HG02759 (cell line): ENCODE data around the gene RPS24.
A peak's percentile ranks its signal among the peaks of the same experiment; 100 is the strongest.
"Not testable (repeated sequence)": the region's sequence is repeated elsewhere in the genome, so short reads cannot be mapped to it uniquely, and the experiment has no call there.

Source experiments
- ATAC-seq: cut with Tn5 transposase; IDR thresholded peaks from one replicate; pipeline ENCODE4 v1.9.1; 2021; ENCODE audit warnings: mild to moderate bottlenecking, moderate library complexity; ENCODE audit not compliant: unreplicated experiment

Gene RPS24

DNA sequence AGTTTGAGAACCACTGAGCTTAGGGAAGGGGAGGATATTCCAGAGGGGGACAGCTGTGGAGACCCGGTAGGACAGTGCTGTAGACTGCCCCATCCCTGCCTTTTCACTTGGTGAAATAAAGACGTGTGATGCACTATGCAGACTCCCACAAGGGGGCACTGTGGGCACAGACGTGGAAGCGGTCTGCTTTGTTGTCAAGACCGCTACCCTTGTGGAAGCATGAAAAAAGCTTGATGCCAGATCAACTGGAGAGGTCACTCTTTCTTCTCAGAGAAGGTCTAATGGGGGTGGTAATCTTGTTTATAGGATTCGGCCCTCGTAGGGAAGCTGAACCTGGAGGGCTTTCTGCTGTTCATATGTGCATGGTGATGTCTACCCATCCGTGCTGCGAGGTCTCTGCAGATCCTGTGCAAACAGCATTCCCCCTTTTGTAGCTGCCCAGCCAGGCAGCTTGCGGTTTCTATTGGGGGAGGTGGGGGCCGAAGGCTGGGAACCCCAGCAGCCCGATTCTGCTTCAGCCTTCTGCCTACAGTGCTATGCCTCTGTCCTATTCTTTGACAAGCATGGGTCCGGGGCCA lies 13.7 kb downstream of the RPS24 start:
- peak; percentile 59 for ATAC-seq

DNA sequence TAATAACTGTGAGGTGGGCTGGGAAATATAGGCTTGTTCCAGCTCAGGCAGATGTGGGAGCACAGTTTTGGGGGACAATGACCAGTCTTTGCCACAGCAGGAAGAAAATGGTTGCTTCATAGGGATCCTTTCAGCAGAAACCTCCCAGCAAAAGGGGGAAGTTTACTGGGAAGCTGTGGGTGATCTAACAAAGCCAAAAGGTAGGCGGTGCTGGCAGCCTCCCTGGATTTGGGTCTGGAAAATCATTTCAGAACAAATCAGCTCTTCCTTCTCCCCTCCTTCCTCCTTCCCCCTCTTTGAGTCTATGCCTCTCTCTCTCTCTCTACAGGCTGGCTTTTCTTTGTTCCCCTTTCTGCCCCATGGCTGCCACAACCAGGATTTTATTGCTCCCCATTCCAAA lies 16.2 kb downstream of the RPS24 start:
- ATAC-seq = no peak

DNA sequence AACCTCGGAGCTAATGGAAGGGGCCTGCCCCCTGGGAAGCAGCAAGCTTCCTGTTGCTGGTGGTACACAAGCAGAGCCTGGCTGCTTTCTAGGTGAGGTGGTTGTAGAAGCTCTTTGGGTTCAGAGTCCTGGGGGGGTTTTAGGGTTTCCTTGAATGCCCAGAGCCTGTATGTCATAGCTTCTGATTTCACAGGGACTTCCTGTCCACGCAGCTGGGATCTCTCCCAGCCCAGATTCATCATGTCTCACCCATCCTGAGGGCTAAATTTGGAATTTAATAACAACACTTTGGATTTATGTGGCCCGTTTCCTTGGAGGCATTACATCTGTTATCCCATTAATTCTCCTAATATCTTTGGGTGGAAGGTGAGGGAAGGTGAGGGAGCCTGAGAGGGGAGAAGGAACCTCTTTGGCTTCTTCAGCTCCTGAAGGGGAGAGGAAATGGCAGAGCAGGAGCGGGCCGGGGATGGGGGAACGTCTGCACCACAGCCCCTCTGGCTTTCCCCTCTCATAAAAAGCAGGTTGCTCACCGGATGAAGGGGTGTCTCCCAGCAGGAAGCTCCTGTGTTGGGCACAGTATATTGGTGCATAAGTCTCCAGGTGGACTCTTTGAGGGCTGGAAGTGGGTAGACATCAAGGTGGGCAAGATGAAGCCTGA lies 19.7 kb downstream of the RPS24 start:
- no peak for ATAC-seq

DNA sequence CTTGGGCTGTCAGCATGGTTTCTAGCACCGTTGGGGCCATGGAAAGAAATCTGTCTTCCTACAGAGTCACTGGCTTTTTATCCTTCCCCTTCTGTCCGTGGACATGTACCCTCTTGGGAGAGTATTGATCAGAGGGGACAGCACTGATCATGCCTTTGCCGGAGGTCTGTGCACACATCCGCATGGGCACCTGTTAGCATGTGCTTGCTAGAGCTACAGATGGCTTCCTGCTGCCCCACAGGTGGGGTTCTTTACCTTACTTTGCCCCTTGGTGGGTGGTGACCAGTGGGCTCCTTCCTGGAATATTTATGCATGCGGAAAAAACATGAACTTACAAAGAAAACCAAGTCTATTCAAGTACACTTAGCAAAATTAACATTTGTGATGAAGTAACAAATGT lies 24.9 kb downstream of the RPS24 start:
- ATAC-seq = no peak

DNA sequence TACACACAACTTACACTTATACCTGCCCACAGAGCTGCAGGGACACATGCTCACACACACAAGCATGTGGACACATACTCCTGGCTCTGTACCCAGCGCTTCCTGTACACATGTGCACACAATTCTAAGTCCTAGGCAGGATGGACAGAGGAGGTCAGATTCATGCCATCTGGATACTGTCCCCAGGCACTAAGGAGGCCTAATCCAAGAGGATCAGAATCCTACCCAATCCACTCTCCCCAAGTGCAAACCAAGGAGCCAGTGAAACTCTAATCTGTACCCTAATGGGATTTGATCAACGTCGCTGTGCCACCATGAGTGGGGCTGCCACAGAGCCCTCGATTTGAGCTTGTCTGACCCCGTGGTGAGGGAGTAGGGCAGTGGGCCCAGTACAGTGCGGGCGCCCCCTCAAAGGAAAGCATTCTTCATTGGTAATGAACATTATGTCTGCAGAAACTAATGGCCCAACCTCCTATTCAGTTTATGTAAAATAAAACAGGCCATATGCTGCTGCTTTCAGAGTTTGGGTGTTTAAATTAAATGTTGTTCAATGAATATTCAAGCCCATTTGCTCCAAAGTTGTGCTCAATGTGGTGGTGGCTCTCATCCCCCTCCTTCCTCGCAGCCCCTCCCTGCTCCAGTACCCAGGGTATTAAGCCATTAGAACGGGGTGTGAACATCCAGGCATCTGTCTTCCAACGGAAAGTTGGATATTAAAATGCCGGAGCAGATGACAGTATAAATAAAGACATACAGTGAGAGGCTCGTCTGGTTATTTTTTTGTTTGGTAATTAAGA lies 26.4 kb downstream of the RPS24 start:
- no peak for ATAC-seq

DNA sequence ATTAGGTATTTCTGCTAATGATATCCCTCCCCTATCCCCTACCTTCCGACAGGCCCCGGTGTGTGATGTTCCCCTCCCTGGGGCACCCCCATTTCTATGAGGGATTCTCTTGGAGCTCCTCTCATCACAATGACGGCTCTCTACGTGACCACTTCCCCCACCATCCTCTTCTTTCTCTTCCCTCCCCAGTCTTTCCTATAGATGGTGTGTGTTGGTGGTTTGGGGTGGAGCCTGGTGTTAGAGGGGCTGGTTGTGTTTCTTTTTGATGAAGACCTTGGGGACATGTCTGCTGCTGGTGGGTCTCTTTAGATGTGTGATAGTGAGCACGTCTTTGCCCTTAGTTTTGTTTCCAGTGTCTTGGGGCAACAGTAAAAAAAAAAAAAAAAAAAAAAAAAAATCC lies 28.6 kb downstream of the RPS24 start:
- no peak for ATAC-seq

DNA sequence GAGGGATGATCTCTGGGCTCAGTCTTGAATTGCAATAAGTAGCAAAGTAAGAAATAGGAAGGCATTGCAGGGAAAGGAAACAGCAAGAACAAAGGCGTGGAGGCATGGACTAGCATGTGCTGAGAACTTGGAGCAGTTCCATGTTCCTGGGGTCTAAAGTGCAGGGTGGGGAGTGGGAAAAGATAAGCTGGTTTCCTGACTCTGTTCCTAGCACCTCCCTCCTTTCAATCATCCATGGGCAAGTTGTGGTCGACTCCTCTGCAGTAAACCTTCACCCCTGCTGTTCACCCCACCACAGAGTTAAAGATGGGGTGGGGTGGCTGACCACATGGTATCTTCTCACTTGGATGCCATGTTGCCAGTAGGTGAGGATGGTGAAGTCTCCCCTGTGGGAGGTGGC lies 29.6 kb downstream of the RPS24 start:
- ATAC-seq = no peak

DNA sequence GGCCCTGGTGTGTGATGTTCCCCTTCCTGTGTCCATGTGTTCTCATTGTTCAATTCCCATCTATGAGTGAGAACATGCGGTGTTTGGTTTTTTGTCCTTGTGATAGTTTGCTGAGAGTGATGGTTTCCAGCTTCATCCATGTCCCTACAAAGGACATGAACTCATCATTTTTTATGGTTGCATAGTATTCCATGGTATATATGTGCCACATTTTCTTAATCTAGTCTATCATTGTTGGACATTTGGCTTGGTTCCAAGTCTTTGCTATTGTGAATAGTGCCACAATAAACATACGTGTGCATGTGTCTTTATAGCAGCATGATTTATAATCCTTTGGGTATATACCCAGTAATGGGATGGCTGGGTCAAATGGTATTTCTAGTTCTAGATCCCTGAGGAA lies 31.3 kb downstream of the RPS24 start:
- not testable (repeated sequence) for ATAC-seq

DNA sequence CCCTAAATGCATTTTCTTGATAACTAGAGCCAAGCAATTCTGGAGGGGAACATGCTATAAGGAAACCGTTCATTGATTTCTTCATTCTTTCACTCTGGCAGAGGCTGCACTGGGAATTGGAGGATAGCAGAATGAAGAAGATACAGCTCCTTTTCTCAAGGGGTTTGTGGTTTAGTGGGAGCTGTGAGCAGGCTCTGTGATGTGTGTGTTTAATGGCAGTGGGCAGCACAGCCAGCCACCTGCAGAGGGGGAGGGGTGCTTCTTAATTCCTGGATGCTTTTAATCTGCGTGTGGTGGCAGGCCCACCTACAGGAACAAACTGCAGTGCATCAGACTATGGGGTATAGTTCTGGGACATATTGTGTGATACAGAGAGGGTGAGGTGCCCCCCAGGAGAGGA lies 31.9 kb downstream of the RPS24 start:
- no peak for ATAC-seq

DNA sequence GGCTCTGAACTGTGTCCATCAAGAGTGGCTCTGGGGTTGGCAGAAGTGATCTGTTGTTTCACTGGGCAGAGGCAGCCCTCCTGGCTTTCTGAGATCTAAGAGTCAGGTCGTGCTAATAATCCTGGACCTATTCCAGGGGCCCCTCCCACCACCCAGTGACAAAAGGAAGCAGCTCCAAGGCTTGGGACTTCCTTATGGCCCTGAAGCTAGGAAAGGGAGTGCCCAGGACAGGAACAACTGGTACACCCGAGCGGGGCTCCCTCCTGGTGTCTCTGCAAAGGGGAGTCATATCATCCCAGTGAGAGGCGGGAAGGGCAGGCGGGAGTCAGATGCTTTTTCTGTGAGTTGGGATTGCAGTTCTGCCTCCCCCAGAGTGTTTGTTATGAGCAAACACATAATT lies 32.3 kb downstream of the RPS24 start:
- no peak for ATAC-seq

DNA sequence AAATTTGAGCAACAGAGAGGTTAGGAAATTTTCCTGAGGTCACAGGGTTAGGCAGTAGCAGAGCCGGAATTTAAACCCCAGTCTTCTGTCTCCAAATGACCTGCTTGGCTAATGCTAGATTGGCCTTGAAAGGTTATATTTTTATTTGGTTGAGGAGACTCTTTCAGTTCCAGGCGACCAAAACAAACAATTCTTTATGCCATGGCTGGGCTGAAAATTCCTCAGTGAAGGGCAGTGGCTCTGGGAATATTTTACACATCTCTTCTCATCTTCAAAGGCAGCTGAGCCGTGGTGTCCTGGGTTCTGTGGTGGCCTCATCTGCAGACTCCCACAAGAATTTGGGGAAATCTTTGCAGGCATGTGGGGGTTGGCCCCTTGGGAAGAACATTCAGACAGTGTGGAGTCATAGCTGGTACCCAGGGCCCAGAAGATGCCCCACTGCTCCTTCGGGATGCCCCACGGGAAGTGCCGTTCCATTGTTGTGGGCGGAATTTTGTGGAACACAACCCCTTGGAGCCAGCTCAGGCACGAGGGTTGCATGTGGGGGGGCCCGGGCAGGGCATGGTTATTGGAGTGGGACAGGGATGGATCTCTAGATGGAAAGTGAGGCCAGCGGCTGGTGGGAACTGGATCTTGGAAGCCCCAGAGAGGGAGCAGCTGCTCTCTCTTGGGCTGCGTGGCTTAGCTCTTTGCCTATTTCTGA lies 33.2 kb downstream of the RPS24 start:
- no peak for ATAC-seq

DNA sequence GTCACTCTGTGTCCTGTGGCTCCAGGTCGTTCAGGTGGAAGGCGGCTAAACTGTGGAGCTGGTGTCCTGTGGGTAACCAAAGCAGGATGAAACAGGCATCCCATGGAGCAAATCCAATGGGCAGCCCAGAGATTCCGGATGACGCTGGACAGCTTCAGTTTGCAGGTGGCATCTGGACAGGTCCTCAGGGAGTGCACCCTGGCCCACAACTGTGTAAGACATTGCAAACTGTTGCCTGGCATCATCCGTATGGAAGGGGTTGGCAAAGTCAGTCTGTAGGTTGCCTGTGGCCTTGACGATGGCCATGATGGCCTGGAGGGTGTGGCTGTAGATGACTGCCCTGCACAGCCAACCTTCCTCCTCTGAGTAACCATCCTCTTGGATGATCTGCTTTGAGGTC lies 35.5 kb downstream of the RPS24 start:
- ATAC-seq = no peak

DNA sequence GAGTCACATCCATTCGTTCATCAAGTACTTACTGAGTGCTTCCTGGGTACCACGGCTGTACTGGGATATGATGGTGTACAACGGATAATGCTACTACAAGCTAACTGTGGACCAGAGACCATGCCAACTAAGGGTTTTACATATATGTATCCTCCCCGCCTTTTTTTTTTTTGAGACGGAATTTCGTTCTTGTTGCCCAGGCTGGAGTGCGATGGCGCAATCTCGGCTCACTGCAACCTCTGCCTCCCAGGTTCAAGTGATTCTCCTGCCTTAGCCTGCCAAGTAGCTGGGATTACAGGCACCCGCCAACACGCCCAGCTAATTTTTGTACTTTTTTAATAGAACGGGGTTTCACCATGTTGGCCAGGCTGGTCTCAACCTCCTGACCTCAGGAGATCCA lies 36.4 kb downstream of the RPS24 start:
- ATAC-seq = not testable (repeated sequence)

DNA sequence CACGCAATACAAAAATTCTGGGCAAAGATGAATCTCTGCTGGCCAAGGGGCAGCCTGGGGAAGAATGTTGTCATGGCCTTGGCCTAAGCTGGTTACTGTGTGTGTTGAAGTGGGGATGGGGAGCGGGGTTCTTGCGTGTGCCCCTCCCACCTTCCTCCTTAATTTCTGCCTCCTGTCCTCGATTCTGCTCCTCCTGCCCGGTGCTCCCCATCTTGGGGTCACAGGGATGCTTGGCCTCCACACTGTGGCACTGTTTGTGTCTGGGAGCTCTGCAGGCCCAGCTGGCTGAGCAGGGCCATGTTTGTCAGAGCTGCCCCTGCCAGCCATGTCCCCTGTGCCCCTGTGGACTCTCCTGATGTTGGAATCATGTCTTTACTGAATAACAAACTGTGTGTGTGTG lies 37.1 kb downstream of the RPS24 start:
- no peak for ATAC-seq

DNA sequence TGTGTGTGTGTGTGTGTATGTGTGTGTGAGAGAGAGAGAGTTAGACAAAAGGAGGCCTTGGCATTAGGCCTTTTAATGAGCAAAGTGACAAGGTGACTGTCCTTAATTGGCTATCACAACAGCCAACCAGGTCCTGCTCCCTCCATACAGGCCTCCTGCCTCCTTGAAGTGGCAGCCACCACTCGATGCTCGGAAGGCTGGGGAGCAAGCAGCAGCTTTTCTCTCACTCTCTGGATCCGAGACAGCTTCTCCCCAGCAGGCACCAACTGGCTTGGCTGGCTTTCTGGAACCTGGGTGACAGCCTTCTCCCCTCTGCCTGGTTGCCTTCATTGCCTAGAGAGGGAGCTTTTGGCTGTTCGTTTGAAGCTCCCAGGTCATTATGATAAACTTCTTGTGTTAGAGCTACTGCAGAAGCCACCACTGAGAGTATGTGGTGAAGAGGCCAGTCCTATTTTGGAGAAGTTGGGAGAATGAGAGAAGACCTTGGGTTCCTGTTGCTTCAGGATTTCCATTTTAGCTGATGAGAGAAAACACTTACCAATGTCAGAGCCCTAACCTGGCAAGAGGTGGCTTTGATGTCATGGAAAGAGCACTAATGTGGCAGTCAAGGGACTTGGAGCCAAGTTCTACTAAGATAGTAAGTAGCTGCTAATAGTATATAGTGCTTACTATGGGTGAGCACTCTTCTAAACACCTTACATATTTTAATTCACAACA lies 37.6 kb downstream of the RPS24 start:
- ATAC-seq = no peak

DNA sequence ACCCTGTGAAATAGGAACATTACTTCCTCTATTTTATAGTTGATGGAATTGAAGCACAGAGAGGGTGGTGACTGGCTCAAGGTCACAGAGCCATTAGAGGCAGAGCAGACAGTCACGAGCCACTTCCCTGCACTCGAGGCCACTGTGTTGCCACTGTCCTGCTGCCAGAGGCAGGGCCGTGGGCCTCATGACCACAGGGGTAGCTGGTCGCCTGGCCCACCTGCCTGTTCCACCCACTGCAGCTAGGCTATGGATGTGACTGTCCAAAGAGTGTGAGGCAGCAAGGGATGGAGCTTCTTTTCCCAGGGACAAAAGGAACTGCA lies 38.2 kb downstream of the RPS24 start:
- no peak for ATAC-seq

DNA sequence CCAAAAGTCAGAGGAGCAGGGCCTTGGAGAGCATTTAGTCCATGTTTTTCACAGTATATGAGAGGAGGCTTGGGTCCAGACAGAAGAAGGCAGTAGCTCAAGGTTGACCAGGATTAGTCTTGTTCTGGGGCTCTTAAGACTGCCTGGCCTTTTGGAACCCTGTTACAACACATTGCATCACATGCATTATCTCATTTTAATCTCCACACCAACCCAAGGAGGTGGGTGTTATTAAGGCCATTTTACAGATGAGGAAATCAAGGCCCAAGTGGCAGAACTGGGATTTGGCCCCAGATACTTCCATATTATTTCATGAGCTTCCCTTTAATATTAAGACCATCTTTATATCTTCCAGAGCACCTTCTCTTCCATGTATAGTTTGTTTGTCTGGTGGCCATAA lies 38.8 kb downstream of the RPS24 start:
- ATAC-seq = no peak

DNA sequence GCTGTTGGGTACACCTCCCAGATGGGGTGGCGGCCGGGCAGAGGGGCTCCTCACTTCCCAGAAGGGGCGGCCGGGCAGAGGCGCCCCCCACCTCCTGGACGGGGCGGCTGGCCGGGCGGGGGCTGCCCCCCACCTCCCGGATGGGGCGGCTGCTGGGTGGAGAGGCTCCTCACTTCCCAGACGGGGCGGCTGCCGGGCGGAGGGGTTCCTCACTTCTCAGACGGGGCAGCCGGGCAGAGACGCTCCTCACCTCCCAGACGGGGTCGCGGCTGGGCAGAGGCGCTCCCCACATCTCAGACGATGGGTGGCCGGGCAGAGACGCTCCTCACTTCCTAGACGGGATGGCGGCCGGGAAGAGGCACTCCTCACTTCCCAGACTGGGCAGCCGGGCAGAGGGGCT lies 42.1 kb downstream of the RPS24 start:
- not testable (repeated sequence) for ATAC-seq

DNA sequence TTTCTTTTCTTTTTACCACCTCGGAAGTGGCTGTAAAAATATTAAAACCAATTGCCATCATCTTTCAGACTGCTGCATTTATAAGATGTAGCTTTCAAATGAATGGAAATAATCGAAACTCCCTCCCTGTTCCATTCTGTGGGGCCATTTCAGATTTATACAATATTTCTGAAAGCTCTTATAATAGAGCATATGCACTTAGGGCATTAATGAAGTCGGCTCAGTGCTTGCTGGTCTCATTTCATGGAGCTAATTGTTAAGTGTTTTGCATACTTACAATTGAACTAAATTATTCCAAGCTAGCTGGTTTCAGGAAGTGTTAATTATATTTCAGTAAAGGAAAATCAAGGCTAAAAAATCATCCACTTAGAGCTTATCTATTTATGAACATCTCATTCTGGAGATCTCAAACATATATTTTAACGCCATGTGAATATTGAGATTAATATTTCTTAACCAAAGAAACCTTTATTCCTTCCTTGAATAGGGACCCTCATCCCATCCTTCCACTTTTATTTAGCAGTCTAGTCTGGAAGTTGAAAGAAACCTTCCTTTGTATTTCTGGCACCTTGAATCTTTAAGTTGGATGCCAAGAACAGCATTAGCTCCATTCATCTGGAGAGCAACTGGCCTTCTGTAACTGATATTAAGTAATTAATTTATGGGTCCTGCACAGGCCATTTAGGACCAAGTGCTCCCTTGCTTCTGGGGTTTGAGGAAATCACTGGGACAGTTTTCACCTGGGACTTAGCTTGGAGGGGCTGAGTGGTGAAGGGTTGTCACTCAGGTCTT lies 45.1 kb downstream of the RPS24 start:
- ATAC-seq = no peak

DNA sequence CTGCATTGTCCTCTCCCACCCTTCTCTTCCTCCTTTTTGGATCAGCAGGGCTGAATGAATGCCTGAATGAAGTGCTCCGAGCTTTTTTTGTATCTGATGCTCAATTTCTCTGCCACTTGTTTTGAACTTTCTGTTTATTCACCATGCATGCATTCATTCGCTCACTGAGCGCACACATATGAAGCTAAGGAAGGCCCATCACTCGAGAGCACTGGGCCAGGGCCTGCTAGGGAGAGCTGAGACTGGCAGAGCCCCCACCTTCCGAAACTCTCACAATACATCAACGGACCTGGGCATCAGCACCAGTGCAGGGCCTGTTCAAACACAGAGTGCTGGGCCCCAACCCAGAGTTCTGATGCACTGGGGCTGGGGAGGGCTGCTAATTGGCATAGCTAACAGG lies 45.7 kb downstream of the RPS24 start:
- ATAC-seq = no peak
